Memory B cell (primary cell): ENCODE measurements around the gene ZNF205.
"Not testable (repeated sequence)": the region's sequence is repeated elsewhere in the genome, so short reads cannot be mapped to it uniquely, and the experiment has no call there.

Source experiments
- ATAC-seq: fragments of 150-1000 bp; cut with Tn5 transposase; 2 replicates; pipeline ENCODE4 v1.10.0; 2021; ENCODE audit warnings: low read depth, mild to moderate bottlenecking, moderate library complexity
- DNase-seq, 2 donors: peaks; one replicate each; pipeline ENCODE4 v3.0.0; 2022; ENCODE audit warnings: low spot score in 2 of 2
- H3K27ac Mint-ChIP-seq: one replicate; pipeline ENCODE4 v1.8.0; 2022; ENCODE audit warnings: mild to moderate bottlenecking, moderate library complexity, mixed read lengths
- H3K27me3 Mint-ChIP-seq: one replicate; pipeline ENCODE4 v1.8.0; 2022; ENCODE audit warnings: mixed read lengths
- H3K36me3 Mint-ChIP-seq: one replicate; pipeline ENCODE4 v1.8.0; 2022; ENCODE audit warnings: mild to moderate bottlenecking, mixed read lengths
- H3K4me1 Mint-ChIP-seq: one replicate; pipeline ENCODE4 v1.8.0; 2022; ENCODE audit warnings: mixed read lengths
- H3K4me3 Mint-ChIP-seq: one replicate; pipeline ENCODE4 v1.8.0; 2022; ENCODE audit warnings: mild to moderate bottlenecking, moderate library complexity, mixed read lengths
- H3K9me3 Mint-ChIP-seq: one replicate; pipeline ENCODE4 v1.8.0; 2022; ENCODE audit warnings: mixed read lengths

Gene ZNF205

GRCh38 chr16:3166505-3166886 is 54.1 kb downstream of the ZNF205 start:
- Mint-ChIP-seq H3K4me3 (no peak overlapping the region), H3K4me1 (peaks cover 13% of the 10 kb centered on the region)

GRCh38 chr16:3168729-3169128 is 56.3 kb downstream of the ZNF205 start:
- not testable (repeated sequence) for ATAC-seq, H3K36me3 Mint-ChIP-seq, DNase-seq, H3K4me3 Mint-ChIP-seq, H3K9me3 Mint-ChIP-seq, H3K27ac Mint-ChIP-seq
- peaks cover 16% of the 10 kb centered on the region for H3K4me1 Mint-ChIP-seq
- H3K27me3 Mint-ChIP-seq, result peaks cover 15% of the 10 kb centered on the region

More at GRCh38 chr16:3166505-3166886, 54.1 kb downstream of the ZNF205 start:
- no peaks in the 10 kb centered on the region for H3K9me3 Mint-ChIP-seq
- H3K36me3 Mint-ChIP-seq, result no peaks in the 10 kb centered on the region
- no peak for DNase-seq
- no peak overlapping the region for H3K27ac Mint-ChIP-seq
- ATAC-seq, result no peak
- H3K27me3 Mint-ChIP-seq, result peaks cover 12% of the 10 kb centered on the region
